T-helper 1 cell treated with Interleukin-12 subunit alpha and Interleukin-12 subunit beta and Interleukin-4 antibody, amounts not matched to agents 30 μg/mL and 1 μg/mL, for 36 hours (primary cell): Measurements from ENCODE around the gene IFT27.
A peak's percentile ranks its signal among the peaks of the same experiment; 100 is the strongest.

Experiments used
- H3K27ac Mint-ChIP-seq: one replicate; pipeline ENCODE4 v1.8.0; 2021; ENCODE audit warnings: mild to moderate bottlenecking, mixed read lengths
- H3K27me3 Mint-ChIP-seq: one replicate; pipeline ENCODE4 v1.8.0; 2021; ENCODE audit warnings: low read depth, mixed read lengths
- H3K36me3 Mint-ChIP-seq: one replicate; pipeline ENCODE4 v1.8.0; 2021; ENCODE audit warnings: low read depth, mixed read lengths
- H3K4me1 Mint-ChIP-seq: one replicate; pipeline ENCODE4 v1.8.0; 2021; ENCODE audit warnings: low read depth, mixed read lengths
- H3K4me3 Mint-ChIP-seq: one replicate; pipeline ENCODE4 v1.8.0; 2021; ENCODE audit warnings: mild to moderate bottlenecking, moderate library complexity, mixed read lengths
- H3K9me3 Mint-ChIP-seq: one replicate; pipeline ENCODE4 v1.8.0; 2021; ENCODE audit warnings: mixed read lengths

IFT27 gene

GRCh38 chr22:36808721-36809344 is 32.9 kb upstream of the IFT27 start:
- H3K36me3 Mint-ChIP-seq, result no peaks in the 10 kb centered on the region
- peaks cover 16% of the 10 kb centered on the region for H3K4me1 Mint-ChIP-seq
- H3K27me3 Mint-ChIP-seq, result peaks cover 17% of the 10 kb centered on the region
- no peaks in the 10 kb centered on the region for H3K9me3 Mint-ChIP-seq
- H3K27ac Mint-ChIP-seq, result peak overlapping the region; percentile 56
- H3K4me3 Mint-ChIP-seq, result no peak overlapping the region

GRCh38 chr22:36807627-36808026 is 31.7 kb upstream of the IFT27 start:
- Mint-ChIP-seq H3K36me3 (no peaks in the 10 kb centered on the region), H3K4me1 (peaks cover 16% of the 10 kb centered on the region), H3K9me3 (no peaks in the 10 kb centered on the region), H3K4me3 (no peak overlapping the region), H3K27ac (no peak overlapping the region), H3K27me3 (peaks cover 9% of the 10 kb centered on the region)

- Mint-ChIP-seq H3K27me3 (peaks cover 6% of the 10 kb centered on the region), H3K4me3 (no peak overlapping the region), H3K4me1 (peaks cover 16% of the 10 kb centered on the region), H3K36me3 (no peaks in the 10 kb centered on the region), H3K27ac (no peak overlapping the region), H3K9me3 (no peaks in the 10 kb centered on the region)
Measured at GRCh38 chr22:36806835-36807234, 30.9 kb upstream of the IFT27 start.

GRCh38 chr22:36803358-36803757 is 27.4 kb upstream of the IFT27 start:
- Mint-ChIP-seq H3K9me3 (no peaks in the 10 kb centered on the region), H3K4me1 (peaks cover 6% of the 10 kb centered on the region), H3K27me3 (peaks cover 13% of the 10 kb centered on the region), H3K4me3 (no peak overlapping the region), H3K36me3 (no peaks in the 10 kb centered on the region), H3K27ac (no peak overlapping the region)

- no peaks in the 10 kb centered on the region for H3K9me3 Mint-ChIP-seq
Measured at GRCh38 chr22:36798674-36799066, 22.8 kb upstream of the IFT27 start.

GRCh38 chr22:36797911-36798673 is 22.2 kb upstream of the IFT27 start:
- Mint-ChIP-seq H3K4me3 (no peak overlapping the region), H3K27me3 (peaks cover 16% of the 10 kb centered on the region), H3K4me1 (no peaks in the 10 kb centered on the region), H3K9me3 (no peaks in the 10 kb centered on the region), H3K36me3 (no peaks in the 10 kb centered on the region), H3K27ac (no peak overlapping the region)

More at GRCh38 chr22:36798674-36799066, 22.8 kb upstream of the IFT27 start:
- no peak overlapping the region for H3K4me3 Mint-ChIP-seq
- no peaks in the 10 kb centered on the region for H3K4me1 Mint-ChIP-seq
- peaks cover 18% of the 10 kb centered on the region for H3K27me3 Mint-ChIP-seq
- no peaks in the 10 kb centered on the region for H3K36me3 Mint-ChIP-seq
- H3K27ac Mint-ChIP-seq, result no peak overlapping the region

GRCh38 chr22:36797374-36797773 is 21.5 kb upstream of the IFT27 start:
- Mint-ChIP-seq H3K9me3 (no peaks in the 10 kb centered on the region), H3K36me3 (no peaks in the 10 kb centered on the region), H3K27ac (no peak overlapping the region), H3K4me3 (no peak overlapping the region), H3K27me3 (peaks cover 14% of the 10 kb centered on the region), H3K4me1 (no peaks in the 10 kb centered on the region)

- H3K9me3 Mint-ChIP-seq, result no peaks in the 10 kb centered on the region
- H3K27ac Mint-ChIP-seq, result no peak overlapping the region
- H3K4me3 Mint-ChIP-seq, result no peak overlapping the region
- no peaks in the 10 kb centered on the region for H3K36me3 Mint-ChIP-seq
- peaks cover 10% of the 10 kb centered on the region for H3K27me3 Mint-ChIP-seq
- H3K4me1 Mint-ChIP-seq, result no peaks in the 10 kb centered on the region
Measured at GRCh38 chr22:36796552-36797175, 20.7 kb upstream of the IFT27 start.

GRCh38 chr22:36795633-36796032 is 19.7 kb upstream of the IFT27 start:
- peaks cover 8% of the 10 kb centered on the region for H3K27me3 Mint-ChIP-seq
- no peak overlapping the region for H3K27ac Mint-ChIP-seq
- peaks cover 7% of the 10 kb centered on the region for H3K4me1 Mint-ChIP-seq
- H3K36me3 Mint-ChIP-seq, result no peaks in the 10 kb centered on the region
- no peaks in the 10 kb centered on the region for H3K9me3 Mint-ChIP-seq
- H3K4me3 Mint-ChIP-seq, result no peak overlapping the region

GRCh38 chr22:36790648-36791047 is 14.7 kb upstream of the IFT27 start:
- H3K4me3 Mint-ChIP-seq, result no peak overlapping the region

GRCh38 chr22:36787204-36787988 is 11.5 kb upstream of the IFT27 start:
- Mint-ChIP-seq H3K4me1 (peaks cover 14% of the 10 kb centered on the region), H3K27me3 (no peaks in the 10 kb centered on the region), H3K27ac (no peak overlapping the region), H3K4me3 (no peak overlapping the region), H3K9me3 (no peaks in the 10 kb centered on the region), H3K36me3 (no peaks in the 10 kb centered on the region)

More at GRCh38 chr22:36790648-36791047, 14.7 kb upstream of the IFT27 start:
- H3K9me3 Mint-ChIP-seq, result no peaks in the 10 kb centered on the region
- peaks cover 10% of the 10 kb centered on the region for H3K4me1 Mint-ChIP-seq
- peaks cover 4% of the 10 kb centered on the region for H3K27me3 Mint-ChIP-seq
- no peaks in the 10 kb centered on the region for H3K36me3 Mint-ChIP-seq
- no peak overlapping the region for H3K27ac Mint-ChIP-seq

- H3K27ac Mint-ChIP-seq, result no peak overlapping the region
- H3K27me3 Mint-ChIP-seq, result no peaks in the 10 kb centered on the region
- H3K36me3 Mint-ChIP-seq, result no peaks in the 10 kb centered on the region
- no peak overlapping the region for H3K4me3 Mint-ChIP-seq
- H3K4me1 Mint-ChIP-seq, result peaks cover 15% of the 10 kb centered on the region
- H3K9me3 Mint-ChIP-seq, result no peaks in the 10 kb centered on the region
Measured at GRCh38 chr22:36783743-36784142, 7.8 kb upstream of the IFT27 start.

GRCh38 chr22:36781656-36782627 is 6.0 kb upstream of the IFT27 start:
- Mint-ChIP-seq H3K4me1 (peaks cover 27% of the 10 kb centered on the region), H3K4me3 (no peak overlapping the region), H3K27me3 (no peaks in the 10 kb centered on the region), H3K36me3 (no peaks in the 10 kb centered on the region), H3K9me3 (no peaks in the 10 kb centered on the region), H3K27ac (peak overlapping the region; percentile 88)
